AG04449 (cell line): ENCODE data around the gene IL1R2.

ENCODE experiments used
- CTCF ChIA-PET: fragments of 350-600 bp; formaldehyde crosslinking; extraction: SDS; loops from one replicate; lab custom pipeline; 2021; ENCODE audit warnings: antibody characterized with exemption; lab: Yijun Ruan, JAX
- POLR2A ChIA-PET: fragments of 400-600, 350-600 bp; formaldehyde crosslinking; extraction: SDS; loops from one replicate; lab custom pipeline; 2020; ENCODE audit warnings: antibody characterized with exemption, inconsistent platforms; lab: Yijun Ruan, JAX
- DNase-seq: peaks from one replicate; pipeline ENCODE4 v3.0.0-alpha.2; 2010; ENCODE audit warnings: low read depth, low spot score
- H3K4me3 ChIP-seq: 2 replicates; pipeline ENCODE4 v1.5.1; 2011; ENCODE audit warnings: low read depth, mild to moderate bottlenecking, control low read depth, low read length
- CTCF ChIP-seq: IDR thresholded peaks from one replicate; pipeline ENCODE4 v1.5.1; 2011; ENCODE audit warnings: mild to moderate bottlenecking, moderate library complexity, low read length, control low read depth, inconsistent platforms; ENCODE audit not compliant: insufficient read depth; ENCODE audit errors: missing control alignments

IL1R2 gene

GRCh38 chr2:102045697-102046096, 53.9 kb downstream of the IL1R2 start:
- POLR2A ChIA-PET, result no interaction called here
- H3K4me3 ChIP-seq, result no peak overlapping the region
- TF ChIP-seq CTCF, result no peak
- no peak for DNase-seq
- CTCF ChIA-PET, result interaction anchor here (1.0 to 1.1 kb wide), 3 partner anchors 20 to 195 kb away, joined by 3 read pairs; no protein-coding TSS in a partner anchor

GRCh38 chr2:102046135-102046986, 54.6 kb downstream of the IL1R2 start:
- no peak overlapping the region for H3K4me3 ChIP-seq
- POLR2A ChIA-PET, result no interaction called here
- CTCF ChIA-PET, result interaction anchor here (1.0 to 1.2 kb wide), 4 partner anchors 8 to 194 kb away, joined by 3 to 5 read pairs (median 3); no protein-coding TSS in a partner anchor
- no peak for TF ChIP-seq CTCF
- no peak for DNase-seq

- TF ChIP-seq CTCF, result no peak
- DNase-seq, result no peak
- ChIA-PET CTCF (no interaction called here), POLR2A (no interaction called here)
- no peak overlapping the region for H3K4me3 ChIP-seq
Observed at GRCh38 chr2:102048465-102048864, 56.7 kb downstream of the IL1R2 start.

- no peak for TF ChIP-seq CTCF
- CTCF ChIA-PET, result interaction anchor here (1.4 to 3.4 kb wide), 3 partner anchors 11 to 29 kb away, joined by 4 to 11 read pairs (median 4); no protein-coding TSS in a partner anchor
- POLR2A ChIA-PET, result interaction anchor here (1.4 kb wide), 1 partner anchor 14 kb away, joined by 4 read pairs; no protein-coding TSS in a partner anchor
- no peak overlapping the region for H3K4me3 ChIP-seq
- DNase-seq, result no peak
Observed at GRCh38 chr2:102049756-102050443, 58.1 kb downstream of the IL1R2 start.

- ChIA-PET CTCF (interaction anchor here (1.0 to 3.4 kb wide), 5 partner anchors 11 to 192 kb away, joined by 3 to 11 read pairs (median 4); no protein-coding TSS in a partner anchor), POLR2A (interaction anchor here (1.4 kb wide), 1 partner anchor 13 kb away, joined by 4 read pairs; no protein-coding TSS in a partner anchor)
- no peak for DNase-seq
- no peak overlapping the region for H3K4me3 ChIP-seq
- no peak for TF ChIP-seq CTCF
Observed at GRCh38 chr2:102050854-102051391, 59.2 kb downstream of the IL1R2 start.
